GM13977 (cell line): ENCODE data around the gene TRAK2.

Source experiments
- DNase-seq: peaks from one replicate; pipeline ENCODE4 v3.0.0; 2012; ENCODE audit warnings: low spot score
- CTCF ChIP-seq: IDR thresholded peaks from 2 replicates; pipeline ENCODE4 v1.5.1; 2012; ENCODE audit warnings: mild to moderate bottlenecking, control low read depth; ENCODE audit not compliant: insufficient read depth; ENCODE audit errors: extremely low read depth, missing control alignments
- in situ Hi-C: fragments of 300-500 bp; cut with MboI; formaldehyde crosslinking; loops from one replicate; pipeline ENCODE4 v1.12.0; 2022; ENCODE audit warnings: low sequenced_read_pairs, low pct_unique_long_range_greater_than_20kb, mixed read lengths, inconsistent platforms; ENCODE audit not compliant: unreplicated experiment

TRAK2 gene

GRCh38 chr2:201342923-201343322, 108.3 kb downstream of the TRAK2 start:
- no peak for TF ChIP-seq CTCF
- in situ Hi-C loops: no loop called here
- no peak for DNase-seq

GRCh38 chr2:201329409-201329808, 121.8 kb downstream of the TRAK2 start:
- no peak for TF ChIP-seq CTCF
- DNase-seq: no peak
- in situ Hi-C loops: no loop called here

- no peak for TF ChIP-seq CTCF
- in situ Hi-C loops: no loop called here
- DNase-seq: no peak
Measured at GRCh38 chr2:201327678-201328077, 123.6 kb downstream of the TRAK2 start.
